Tibial nerve (tissue), 4 donors: Measurements from ENCODE around the gene INKA2. TPM values are rescaled to one million over a fixed set of nuclear protein-coding genes. Genes with fewer than 3 reads are reported as not detected.

Source experiments
- DNase-seq, 2 donors: peaks; one replicate each; pipeline ENCODE4 v3.0.0-alpha.2; 2019; ENCODE audit warnings: low spot score in 2 of 2
- H3K27ac ChIP-seq, 4 donors: fragments of 200-600 bp; sonication (generic) in 3 of 4; one replicate each; pipeline ENCODE4 v1.5.1; 2017 to 2019; ENCODE audit warnings: mild to moderate bottlenecking in 1 of 4
- H3K27me3 ChIP-seq, 2 donors: fragments of 200-600 bp; sonication (generic) in 1 of 2; one replicate each; pipeline versions ENCODE4 v1.5.1 to v1.6.0; 2017 to 2019
- H3K36me3 ChIP-seq, 3 donors: fragments of 200-600 bp; sonication (generic); one replicate each; pipeline ENCODE4 v1.5.1; 2018 to 2019
- H3K4me1 ChIP-seq, 4 donors: fragments of 200-600 bp; sonication (generic) in 3 of 4; one replicate each; pipeline ENCODE4 v1.5.1; 2017 to 2019
- H3K4me3 ChIP-seq, 4 donors: fragments of 200-600 bp; sonication (generic) in 3 of 4; one replicate each; pipeline ENCODE4 v1.5.1; 2017 to 2019; ENCODE audit warnings: mild to moderate bottlenecking in 1 of 4, moderate library complexity in 1 of 4
- H3K9me3 ChIP-seq, 4 donors: fragments of 200-600 bp; sonication (generic) in 3 of 4; one replicate each; pipeline ENCODE4 v1.5.1; 2017 to 2019
- EP300 ChIP-seq, 2 donors: sonication (generic); formaldehyde crosslinking; IDR thresholded peaks; one replicate each; pipeline ENCODE4 v1.6.1; 2017; ENCODE audit warnings: antibody characterized with exemption in 2 of 2, mild to moderate bottlenecking in 1 of 2
- POLR2A ChIP-seq, 2 donors: fragments of 450-650 bp; IDR thresholded peaks; one replicate each; pipeline ENCODE4 v1.6.1; 2017; ENCODE audit warnings: antibody characterized with exemption in 2 of 2, mild to moderate bottlenecking in 2 of 2, moderate library complexity in 2 of 2
- WGBS, 2 donors: methylation state at CpG; one replicate each; pipeline ENCODE4 v1.1.5; 2018; 5-methylcytosine and 5-hydroxymethylcytosine counted together
- total RNA-seq, 4 donors: library from RNA; depleted of rRNA; stranded (reverse); fragments of >200 nt; gene quantifications; one replicate each; pipeline ENCODE4 v1.1.0, GENCODE V29; 2016
- TF ChIP-seq, protein P1 (sequence below), 5 experiments: fragments of 200-600 bp in 3 of 5; fragments of 450-650 bp in 2 of 5; sonication (generic) in 3 of 5; IDR thresholded peaks; one replicate each; pipeline ENCODE4 v1.5.1; 2016 to 2019; ENCODE audit warnings: antibody characterized with exemption in 5 of 5, mild to moderate bottlenecking in 3 of 5, moderate library complexity in 2 of 5

Gene INKA2
- total RNA-seq, 4 donors from 2014 or later, result 6.3 to 11.8 (median 7.9) TPM

DNA sequence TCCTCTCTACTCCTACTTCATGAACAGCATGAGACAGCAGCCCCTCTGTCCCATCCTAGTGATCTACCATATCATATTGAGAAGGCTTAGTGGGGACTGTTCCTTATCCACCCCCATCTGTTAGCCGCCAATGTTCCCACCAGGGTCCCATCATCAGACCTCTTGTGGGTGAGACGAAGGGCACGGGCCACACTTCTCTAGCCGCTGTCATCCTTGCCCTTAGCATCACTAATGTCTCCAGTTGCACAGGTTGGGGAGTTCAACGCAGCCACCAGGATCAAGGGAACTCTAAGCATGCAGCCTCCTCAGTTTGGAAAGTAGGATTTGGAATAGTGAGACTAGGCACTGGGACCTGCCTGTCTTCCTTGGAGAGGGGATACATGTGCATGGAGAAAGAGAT is 20.1 kb downstream of the INKA2 start:
- DNase-seq, result no peak
- Histone ChIP-seq H3K4me3 (no peak overlapping the region), H3K27me3 (no peaks in the 10 kb centered on the region), H3K27ac (peak overlapping the region in 1 of 4 donors; percentile 36), H3K9me3 (no peaks in the 10 kb centered on the region), H3K36me3 (peaks cover 0 to 12% (median 0%) of the 10 kb centered on the region in 3 donors), H3K4me1 (peaks cover 0 to 35% (median 11%) of the 10 kb centered on the region in 4 donors)
- WGBS, 2 donors, result 92 to 96% methylated on average over 5 of the region's 5 CpGs
- TF ChIP-seq EP300 (IDR thresholded peaks at IDR 0.05), result no peak

DNA sequence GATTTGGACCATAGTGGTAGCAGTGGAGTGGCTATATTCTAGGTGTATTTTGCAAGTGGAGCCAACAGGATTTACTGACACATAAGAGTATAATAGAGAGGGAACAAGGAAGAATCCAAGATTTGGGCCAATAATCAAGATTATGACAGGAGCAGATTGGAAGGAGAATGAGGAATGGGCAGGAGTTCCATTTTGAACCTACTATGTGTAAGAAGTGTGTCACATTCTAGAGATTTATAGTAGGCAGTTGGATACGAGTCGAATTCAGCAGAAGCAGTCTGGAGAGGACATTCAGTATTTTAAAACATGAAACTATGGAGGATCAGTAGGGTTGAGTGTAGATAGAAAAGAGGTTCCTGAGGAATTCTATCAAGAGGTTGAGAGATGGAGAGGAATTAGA is 21.7 kb downstream of the INKA2 start:
- Histone ChIP-seq H3K4me3 (no peak overlapping the region), H3K27ac (no peak overlapping the region), H3K36me3 (peaks cover 0 to 12% (median 0%) of the 10 kb centered on the region in 3 donors), H3K4me1 (peaks cover 0 to 32% (median 11%) of the 10 kb centered on the region in 4 donors), H3K9me3 (no peaks in the 10 kb centered on the region), H3K27me3 (no peaks in the 10 kb centered on the region)
- whole genome bisulfite sequencing, 2 donors, result 93 to 97% methylated on average over 2 of the region's 2 CpGs
- DNase-seq, result no peak
- TF ChIP-seq, protein P1, sequence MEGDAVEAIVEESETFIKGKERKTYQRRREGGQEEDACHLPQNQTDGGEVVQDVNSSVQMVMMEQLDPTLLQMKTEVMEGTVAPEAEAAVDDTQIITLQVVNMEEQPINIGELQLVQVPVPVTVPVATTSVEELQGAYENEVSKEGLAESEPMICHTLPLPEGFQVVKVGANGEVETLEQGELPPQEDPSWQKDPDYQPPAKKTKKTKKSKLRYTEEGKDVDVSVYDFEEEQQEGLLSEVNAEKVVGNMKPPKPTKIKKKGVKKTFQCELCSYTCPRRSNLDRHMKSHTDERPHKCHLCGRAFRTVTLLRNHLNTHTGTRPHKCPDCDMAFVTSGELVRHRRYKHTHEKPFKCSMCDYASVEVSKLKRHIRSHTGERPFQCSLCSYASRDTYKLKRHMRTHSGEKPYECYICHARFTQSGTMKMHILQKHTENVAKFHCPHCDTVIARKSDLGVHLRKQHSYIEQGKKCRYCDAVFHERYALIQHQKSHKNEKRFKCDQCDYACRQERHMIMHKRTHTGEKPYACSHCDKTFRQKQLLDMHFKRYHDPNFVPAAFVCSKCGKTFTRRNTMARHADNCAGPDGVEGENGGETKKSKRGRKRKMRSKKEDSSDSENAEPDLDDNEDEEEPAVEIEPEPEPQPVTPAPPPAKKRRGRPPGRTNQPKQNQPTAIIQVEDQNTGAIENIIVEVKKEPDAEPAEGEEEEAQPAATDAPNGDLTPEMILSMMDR (IDR thresholded peaks at IDR 0.05), result no peak
- TF ChIP-seq EP300 (IDR thresholded peaks at IDR 0.05), result no peak
- no peak for TF ChIP-seq POLR2A (IDR thresholded peaks at IDR 0.05)

DNA sequence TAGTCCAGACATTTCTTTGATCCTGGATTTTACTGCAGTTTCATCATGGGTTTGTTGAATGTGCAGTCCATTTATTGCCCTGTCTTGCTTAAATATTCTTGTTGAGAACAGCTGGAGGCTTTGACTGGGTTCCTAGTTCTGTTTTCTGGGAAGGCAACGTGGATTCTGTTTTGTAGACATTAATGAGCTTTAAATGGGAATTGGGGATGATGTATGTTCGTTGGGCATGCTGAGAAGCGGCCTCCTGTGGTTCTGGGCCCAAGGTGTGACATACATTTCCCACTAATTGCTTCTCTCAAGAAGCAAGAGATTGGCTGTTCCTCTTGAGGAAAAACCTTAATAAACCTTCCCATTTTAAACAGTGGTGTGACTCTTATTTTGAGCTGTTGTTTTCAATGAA is 22.9 kb downstream of the INKA2 start:
- Histone ChIP-seq H3K27me3 (no peaks in the 10 kb centered on the region), H3K4me1 (peaks cover 0 to 21% (median 7%) of the 10 kb centered on the region in 4 donors), H3K4me3 (no peak overlapping the region), H3K27ac (no peak overlapping the region), H3K36me3 (peaks cover 0 to 18% (median 0%) of the 10 kb centered on the region in 3 donors), H3K9me3 (no peaks in the 10 kb centered on the region)
- WGBS, 2 donors, result 52 to 57% methylated on average over 3 of the region's 3 CpGs
- TF ChIP-seq, protein P1 (IDR thresholded peaks at IDR 0.05), result no peak
- TF ChIP-seq EP300 (IDR thresholded peaks at IDR 0.05) (no peak), POLR2A (IDR thresholded peaks at IDR 0.05) (no peak)
- no peak for DNase-seq

DNA sequence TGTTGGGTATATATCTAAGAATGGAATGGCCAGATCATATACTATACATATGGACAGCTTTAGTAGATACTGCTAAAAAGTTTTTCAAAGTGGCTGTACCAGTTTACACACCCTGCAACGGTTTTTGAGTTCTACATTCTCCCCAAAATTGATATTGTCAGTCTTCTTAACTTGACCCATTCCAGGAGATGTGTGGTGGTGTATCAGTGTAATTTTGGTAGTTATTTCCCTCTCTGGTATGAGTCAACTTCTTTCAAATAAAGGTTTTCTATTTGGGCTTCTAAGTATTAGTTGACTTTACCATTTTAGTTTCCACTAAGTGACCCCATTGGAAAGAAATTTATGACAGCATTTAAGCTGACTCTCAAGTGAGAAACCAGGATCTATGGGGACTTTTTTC is 29.2 kb downstream of the INKA2 start:
- Histone ChIP-seq H3K27ac (no peak overlapping the region), H3K4me3 (no peak overlapping the region), H3K9me3 (no peaks in the 10 kb centered on the region), H3K36me3 (peaks cover 0 to 58% (median 7%) of the 10 kb centered on the region in 3 donors), H3K27me3 (no peaks in the 10 kb centered on the region), H3K4me1 (no peaks in the 10 kb centered on the region)
- TF ChIP-seq, protein P1 (IDR thresholded peaks at IDR 0.05), result no peak
- no peak for TF ChIP-seq POLR2A (IDR thresholded peaks at IDR 0.05)
- no peak for TF ChIP-seq EP300 (IDR thresholded peaks at IDR 0.05)
- WGBS, 2 donors, result 46 to 75% methylated on average over 1 of the region's 1 CpG
- DNase-seq, result no peak

DNA sequence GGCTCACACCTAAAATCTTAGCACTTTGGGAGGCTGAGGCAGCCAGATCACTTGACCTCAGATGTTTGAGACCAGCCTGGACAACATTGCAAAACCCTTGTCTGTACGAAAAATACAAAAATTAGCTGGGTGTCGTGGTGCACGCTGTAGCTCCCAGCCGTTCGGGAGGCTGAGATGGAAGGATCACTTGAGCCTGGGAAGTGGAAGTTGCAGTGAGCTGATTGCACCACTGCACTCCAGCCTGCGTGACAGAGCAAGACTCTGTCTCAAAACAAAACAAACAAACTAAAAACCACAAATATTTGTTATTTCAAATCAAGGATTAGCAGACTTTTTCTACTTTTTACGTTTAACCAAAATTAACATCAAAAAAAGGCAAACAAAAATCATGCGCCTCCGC is 31.3 kb downstream of the INKA2 start:
- 69 to 73% methylated on average over 9 of the region's 9 CpGs for WGBS, 2 donors
- no peak overlapping the region for H3K4me3 ChIP-seq
- no peaks in the 10 kb centered on the region for H3K9me3 ChIP-seq
- H3K27me3 ChIP-seq, result no peaks in the 10 kb centered on the region
- H3K27ac ChIP-seq, result no peak overlapping the region
- H3K4me1 ChIP-seq, result no peaks in the 10 kb centered on the region
- no peak for DNase-seq
- H3K36me3 ChIP-seq, result peaks cover 0 to 78% (median 7%) of the 10 kb centered on the region in 3 donors
- TF ChIP-seq, protein P1 (IDR thresholded peaks at IDR 0.05), result no peak
- no peak for TF ChIP-seq EP300 (IDR thresholded peaks at IDR 0.05)

DNA sequence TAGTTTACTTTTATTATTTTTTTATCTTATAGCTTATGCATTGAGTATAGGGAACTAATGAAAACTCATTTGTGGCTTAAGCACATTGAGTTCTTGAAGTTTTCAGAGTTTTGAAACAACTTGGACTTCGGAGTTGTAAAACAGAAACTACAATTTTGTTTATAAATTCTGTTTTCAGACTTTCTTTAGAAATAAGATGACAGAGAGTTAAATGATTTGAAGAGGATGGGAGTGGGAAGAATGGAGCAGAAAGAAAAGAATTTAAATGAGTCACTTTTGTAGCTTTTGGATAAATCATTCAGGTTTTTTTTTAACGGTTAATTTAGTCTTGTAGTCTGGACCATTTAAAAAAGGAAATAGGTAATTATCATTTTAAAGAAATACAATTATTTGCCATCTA is 32.3 kb downstream of the INKA2 start:
- H3K36me3 ChIP-seq, result peaks cover 0 to 85% (median 7%) of the 10 kb centered on the region in 3 donors
- DNase-seq, result no peak
- WGBS, 2 donors, result 67 to 74% methylated on average over 2 of the region's 2 CpGs
- H3K4me1 ChIP-seq, result no peaks in the 10 kb centered on the region
- no peak overlapping the region for H3K27ac ChIP-seq
- no peaks in the 10 kb centered on the region for H3K27me3 ChIP-seq
- no peaks in the 10 kb centered on the region for H3K9me3 ChIP-seq
- H3K4me3 ChIP-seq, result no peak overlapping the region
- TF ChIP-seq EP300 (IDR thresholded peaks at IDR 0.05) (no peak), POLR2A (IDR thresholded peaks at IDR 0.05) (no peak)
- TF ChIP-seq, protein P1 (IDR thresholded peaks at IDR 0.05), result no peak
